GM06990 (cell line): ENCODE results near the gene CPA3.

Experiments
- DNase-seq: peaks from one replicate; pipeline ENCODE4 v3.0.0-alpha.2; 2011; ENCODE audit not compliant: insufficient read length; ENCODE audit errors: extremely low read depth
- H3K27me3 ChIP-seq: replicated peaks from 2 replicates; pipeline ENCODE4 v1.6.0; 2011; ENCODE audit warnings: low read length; ENCODE audit not compliant: control insufficient read depth, insufficient read depth
- H3K36me3 ChIP-seq: 2 replicates; pipeline ENCODE4 v1.5.1; 2011; ENCODE audit warnings: low read length; ENCODE audit not compliant: control insufficient read depth, insufficient read depth
- H3K4me3 ChIP-seq: replicated peaks from 2 replicates; pipeline ENCODE4 v1.5.1; 2011; ENCODE audit warnings: low read depth, mild to moderate bottlenecking, control low read depth, low read length
- TF ChIP-seq, protein P1 (sequence below): IDR thresholded peaks from 2 replicates; pipeline ENCODE4 v1.5.1; 2011; ENCODE audit warnings: low read length, control low read depth, mild to moderate bottlenecking, inconsistent platforms; ENCODE audit not compliant: insufficient read depth, poor library complexity, severe bottlenecking

The CPA3 gene

DNA sequence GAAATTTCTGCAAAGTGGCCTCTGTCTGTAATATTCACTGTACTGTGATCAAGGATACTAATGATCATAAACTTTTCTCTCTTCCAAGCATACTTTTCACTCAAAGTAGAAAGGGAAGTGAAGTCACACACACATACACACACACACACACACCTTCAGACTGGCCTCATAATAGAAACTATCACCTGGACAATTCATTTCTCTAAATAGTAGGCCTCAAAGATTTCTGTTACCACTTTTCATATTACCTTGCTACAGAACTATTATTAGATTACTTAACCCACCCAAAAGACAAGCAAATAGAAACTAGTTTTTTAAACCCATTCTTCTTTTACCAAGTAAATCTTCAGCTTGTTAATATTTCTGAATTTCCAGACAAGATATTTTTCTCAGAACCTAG lies 25.3 kb upstream of the CPA3 start:
- Histone ChIP-seq H3K36me3 (no peaks in the 10 kb centered on the region), H3K4me3 (no peak overlapping the region), H3K27me3 (no peaks in the 10 kb centered on the region)
- no peak for DNase-seq
- TF ChIP-seq, protein P1, sequence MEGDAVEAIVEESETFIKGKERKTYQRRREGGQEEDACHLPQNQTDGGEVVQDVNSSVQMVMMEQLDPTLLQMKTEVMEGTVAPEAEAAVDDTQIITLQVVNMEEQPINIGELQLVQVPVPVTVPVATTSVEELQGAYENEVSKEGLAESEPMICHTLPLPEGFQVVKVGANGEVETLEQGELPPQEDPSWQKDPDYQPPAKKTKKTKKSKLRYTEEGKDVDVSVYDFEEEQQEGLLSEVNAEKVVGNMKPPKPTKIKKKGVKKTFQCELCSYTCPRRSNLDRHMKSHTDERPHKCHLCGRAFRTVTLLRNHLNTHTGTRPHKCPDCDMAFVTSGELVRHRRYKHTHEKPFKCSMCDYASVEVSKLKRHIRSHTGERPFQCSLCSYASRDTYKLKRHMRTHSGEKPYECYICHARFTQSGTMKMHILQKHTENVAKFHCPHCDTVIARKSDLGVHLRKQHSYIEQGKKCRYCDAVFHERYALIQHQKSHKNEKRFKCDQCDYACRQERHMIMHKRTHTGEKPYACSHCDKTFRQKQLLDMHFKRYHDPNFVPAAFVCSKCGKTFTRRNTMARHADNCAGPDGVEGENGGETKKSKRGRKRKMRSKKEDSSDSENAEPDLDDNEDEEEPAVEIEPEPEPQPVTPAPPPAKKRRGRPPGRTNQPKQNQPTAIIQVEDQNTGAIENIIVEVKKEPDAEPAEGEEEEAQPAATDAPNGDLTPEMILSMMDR = no peak

DNA sequence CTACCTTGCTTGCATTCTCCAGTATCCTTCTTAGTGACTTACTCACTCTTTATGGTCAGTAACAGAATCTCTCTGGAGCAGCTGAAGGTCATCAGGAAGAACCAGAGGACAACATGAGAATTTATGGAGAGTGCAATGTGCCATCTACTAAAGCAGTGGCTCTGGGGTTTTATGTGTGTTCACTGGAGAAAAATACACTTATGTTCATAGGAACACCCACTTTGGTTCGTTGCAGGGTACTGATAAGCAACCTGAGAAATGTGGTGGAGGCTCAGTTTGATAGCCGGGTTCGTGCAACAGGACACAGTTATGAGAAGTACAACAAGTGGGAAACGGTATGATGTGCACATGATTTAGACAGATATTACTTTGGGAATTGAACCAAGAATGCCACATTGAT lies 24.6 kb upstream of the CPA3 start:
- Histone ChIP-seq H3K4me3 (no peak overlapping the region), H3K27me3 (no peaks in the 10 kb centered on the region), H3K36me3 (no peaks in the 10 kb centered on the region)
- TF ChIP-seq, protein P1 = no peak
- no peak for DNase-seq

DNA sequence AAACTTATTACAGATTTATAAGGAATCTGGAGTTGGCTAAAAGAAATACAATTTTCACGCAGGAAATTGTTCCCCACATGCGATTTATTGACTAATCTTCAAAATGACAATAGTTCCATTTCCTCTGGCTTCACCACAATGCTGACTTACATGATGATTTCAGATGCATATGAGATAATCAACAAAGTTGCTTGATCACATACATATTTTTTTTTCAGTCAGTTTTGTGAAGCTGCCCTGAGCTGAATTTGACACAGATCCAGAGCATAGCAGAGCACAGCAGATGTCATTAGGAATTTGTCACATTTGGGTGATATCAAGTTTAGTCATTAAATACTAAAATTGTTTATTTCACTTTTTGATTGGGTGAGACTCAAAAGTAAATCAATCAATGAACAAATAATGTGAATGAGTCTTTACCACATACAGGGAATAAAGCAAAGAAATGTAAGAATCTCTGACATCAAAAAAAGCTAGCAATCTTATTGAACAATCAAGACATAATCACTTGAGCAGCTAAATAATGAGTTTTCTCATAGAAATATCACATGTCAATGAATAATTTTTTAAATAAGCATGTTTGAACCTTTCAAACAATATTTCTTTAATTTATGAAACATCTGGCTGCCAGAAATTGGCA lies 19.2 kb upstream of the CPA3 start:
- H3K4me3 ChIP-seq = no peak overlapping the region
- no peaks in the 10 kb centered on the region for H3K27me3 ChIP-seq
- H3K36me3 ChIP-seq = no peaks in the 10 kb centered on the region
- DNase-seq = no peak
- TF ChIP-seq, protein P1 = no peak

DNA sequence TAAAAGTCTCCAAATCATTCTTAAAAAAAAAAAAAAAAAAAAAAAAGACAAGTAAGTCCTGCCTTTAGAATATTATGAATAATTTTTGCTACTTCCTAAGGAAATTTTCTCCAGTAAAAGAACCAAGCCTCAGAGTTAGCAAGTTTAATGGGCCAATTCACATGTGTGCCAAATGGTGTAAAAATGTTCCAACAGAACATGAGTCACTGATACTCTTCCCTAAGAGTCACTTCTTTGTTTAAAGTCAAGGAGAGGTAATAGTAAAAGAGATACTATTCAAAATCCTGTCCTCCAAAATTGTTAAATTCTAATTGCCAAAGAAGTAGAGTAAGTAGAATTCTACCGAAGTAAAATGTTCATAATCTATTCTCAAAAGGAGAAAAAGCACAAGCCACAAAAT lies 17.7 kb upstream of the CPA3 start:
- no peak overlapping the region for H3K4me3 ChIP-seq
- no peak for DNase-seq

DNA sequence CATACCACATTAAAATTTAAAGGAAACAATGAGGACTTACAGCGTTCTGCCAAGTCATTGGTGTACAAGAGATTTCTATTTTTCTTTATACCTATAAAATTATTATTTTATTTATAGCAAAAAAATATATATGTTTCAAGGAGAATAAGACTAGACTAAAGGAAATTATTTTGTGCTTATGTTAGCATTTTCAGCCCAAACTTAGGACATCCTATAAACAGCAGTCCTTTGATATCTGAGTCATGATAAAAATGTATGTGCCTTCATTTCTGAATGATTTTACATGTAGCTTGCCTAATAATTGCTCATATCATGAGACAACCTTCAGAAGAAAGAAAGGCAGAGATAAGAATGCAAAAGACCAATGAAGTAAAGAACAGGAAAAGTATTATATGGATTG lies 16.7 kb upstream of the CPA3 start:
- H3K27me3 ChIP-seq = no peaks in the 10 kb centered on the region; the same call in 1 of the 2 replicates
- no peak for DNase-seq
- TF ChIP-seq, protein P1 = no peak
- H3K4me3 ChIP-seq = no peak overlapping the region
- H3K36me3 ChIP-seq = no peaks in the 10 kb centered on the region

More for the DNA sequence above, 17.7 kb upstream of the CPA3 start:
- Histone ChIP-seq H3K36me3 (no peaks in the 10 kb centered on the region), H3K27me3 (no peaks in the 10 kb centered on the region)
- TF ChIP-seq, protein P1 = no peak
